Choroid plexus epithelial cell (primary cell): Measurements from ENCODE around the gene PRR5L.
A peak's percentile ranks its signal among the peaks of the same experiment; 100 is the strongest.

Source experiments
- DNase-seq: peaks from one replicate; pipeline ENCODE4 v3.0.0-alpha.2; 2010; ENCODE audit warnings: low read depth
- H3K4me3 ChIP-seq: 2 replicates; pipeline ENCODE4 v1.5.1; 2011; ENCODE audit warnings: low read depth, mild to moderate bottlenecking, control low read depth, low read length, moderate library complexity
- CTCF ChIP-seq: conservative IDR thresholded peaks from 2 replicates; pipeline ENCODE4 v1.5.1; 2011; ENCODE audit warnings: low read depth, mild to moderate bottlenecking, control low read depth, inconsistent platforms, low read length, moderate library complexity

Gene PRR5L

GRCh38 chr11:36278531-36279282 lies 17.4 kb upstream of the PRR5L start:
- TF ChIP-seq CTCF, result peak; percentile 39
- H3K4me3 ChIP-seq, result no peak overlapping the region
- peak; percentile 78 for DNase-seq

DNA sequence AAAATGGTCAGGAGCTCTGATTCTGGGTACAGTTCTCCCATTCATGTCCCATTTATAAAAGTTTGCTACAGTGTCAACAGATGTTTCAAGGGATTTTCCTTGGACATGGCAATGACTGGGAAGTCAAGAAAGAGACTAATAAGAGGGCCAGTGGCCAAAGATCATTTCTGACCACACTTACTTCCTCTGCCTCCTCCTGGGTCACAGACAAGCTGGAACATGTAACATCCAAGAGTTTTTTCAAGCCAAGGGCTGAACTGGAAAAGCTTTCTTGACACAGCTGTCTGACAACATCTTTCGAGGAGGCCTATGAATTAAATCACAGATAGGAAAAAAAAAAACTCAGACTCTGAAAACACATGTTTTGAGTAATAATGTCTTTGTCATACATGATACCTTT lies 15.6 kb upstream of the PRR5L start:
- no peak overlapping the region for H3K4me3 ChIP-seq
- no peak for DNase-seq
- TF ChIP-seq CTCF, result no peak

DNA sequence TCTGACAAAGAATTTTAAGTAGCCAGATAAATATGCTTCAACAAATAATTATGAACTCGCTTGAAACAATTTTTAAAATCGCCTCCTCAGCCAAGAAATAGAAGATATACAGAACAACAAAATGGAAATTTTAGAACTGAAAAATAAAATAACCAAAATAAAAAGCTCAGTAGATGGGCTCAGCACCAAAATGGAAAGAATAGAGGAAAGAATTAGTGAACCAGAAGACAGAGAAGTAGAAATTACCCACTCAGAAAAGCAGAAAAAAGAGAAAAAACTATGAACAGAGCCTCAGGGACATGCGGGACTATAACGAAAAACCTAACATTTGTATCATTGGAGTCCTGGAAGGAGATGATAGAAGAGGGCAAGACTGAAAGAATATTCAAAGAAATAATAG lies 14.2 kb upstream of the PRR5L start:
- no peak overlapping the region for H3K4me3 ChIP-seq
- DNase-seq, result no peak
- TF ChIP-seq CTCF, result no peak

DNA sequence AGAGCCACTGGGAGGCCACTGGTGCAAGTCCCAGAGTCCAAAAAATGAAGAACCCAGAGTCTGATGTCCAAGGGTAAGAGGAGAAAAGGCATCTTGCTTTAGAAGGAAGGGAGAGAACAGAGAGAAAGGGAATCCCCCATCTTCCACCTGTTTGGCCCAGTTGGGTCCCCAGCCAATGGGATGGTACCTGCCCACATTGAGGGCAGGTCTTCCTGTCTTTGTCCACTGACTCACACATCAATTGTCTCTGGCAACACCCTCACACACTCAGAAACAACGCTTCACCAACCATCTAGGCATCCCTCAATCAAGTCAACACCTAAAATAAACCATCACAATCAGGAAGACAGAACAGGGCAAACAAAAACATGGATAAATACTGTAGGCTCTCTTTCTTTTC lies 13.2 kb upstream of the PRR5L start:
- H3K4me3 ChIP-seq, result no peak overlapping the region
- no peak for TF ChIP-seq CTCF
- no peak for DNase-seq

DNA sequence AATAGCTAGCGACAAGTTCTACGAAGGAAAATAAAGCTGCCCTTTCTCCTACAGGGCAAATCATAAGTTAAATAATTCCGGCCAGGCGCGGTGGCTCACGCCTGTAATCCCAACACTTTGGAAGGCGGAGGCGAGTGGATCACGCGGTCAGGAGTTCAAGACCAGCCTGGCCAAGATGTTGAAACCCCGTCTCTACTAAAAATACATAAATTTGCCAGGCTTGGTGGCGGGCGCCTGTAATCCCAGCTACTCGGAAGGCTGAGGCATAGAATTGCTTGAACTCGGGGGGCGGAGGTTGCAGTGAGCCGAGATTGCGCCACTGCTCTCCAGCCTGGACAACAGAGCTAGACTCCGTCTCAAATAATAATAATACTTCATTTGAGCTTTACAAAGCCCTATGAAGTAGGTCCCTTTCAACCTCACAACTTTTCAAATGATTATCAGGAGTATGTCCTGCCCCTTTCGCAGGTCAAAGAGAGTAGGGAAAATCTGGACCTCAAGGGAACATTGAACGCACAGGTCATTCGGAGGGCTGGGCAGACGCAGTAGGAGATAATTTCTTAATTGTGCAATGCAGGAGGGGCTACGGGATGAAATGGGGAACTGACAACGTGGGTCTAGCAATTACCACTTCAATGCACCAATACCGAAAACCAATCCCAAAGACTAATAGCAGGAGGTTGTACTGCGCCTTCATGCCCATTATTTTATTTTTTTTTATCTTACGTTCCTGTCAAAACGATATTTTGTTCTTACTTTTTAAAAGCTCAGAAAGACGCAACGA lies 7.5 kb upstream of the PRR5L start:
- DNase-seq, result no peak
- TF ChIP-seq CTCF, result no peak
- H3K4me3 ChIP-seq, result peak overlapping the region; percentile 83

- no peak for TF ChIP-seq CTCF
- peak; percentile 95 for DNase-seq
- peak within 1 kb of the TSS; percentile 83 for H3K4me3 ChIP-seq
Measured at GRCh38 chr11:36289226-36289852, 6.7 kb upstream of the PRR5L start, which contains the start of gene COMMD9. Gene COMMD9, minus strand, starts transcription at chr11:36289424. Its CDS starts 12 bp downstream, at chr11:36289412.
